Superior temporal gyrus (tissue), 1 donor: ENCODE data around the gene XRCC5.
"Not testable (repeated sequence)": the region's sequence is repeated elsewhere in the genome, so short reads cannot be mapped to it uniquely, and the experiment has no call there.

Experiments
- DNase-seq: peaks from one replicate; pipeline ENCODE4 v3.0.0-alpha.2; 2016; ENCODE audit errors: extremely low spot score

Gene XRCC5

GRCh38 chr2:216108967-216109921 lies at the start of gene XRCC5:
Gene XRCC5, plus strand, starts transcription at chr2:216109348. Its CDS starts 89 bp downstream, at chr2:216109437.
- DNase-seq: peak; percentile 96

DNA sequence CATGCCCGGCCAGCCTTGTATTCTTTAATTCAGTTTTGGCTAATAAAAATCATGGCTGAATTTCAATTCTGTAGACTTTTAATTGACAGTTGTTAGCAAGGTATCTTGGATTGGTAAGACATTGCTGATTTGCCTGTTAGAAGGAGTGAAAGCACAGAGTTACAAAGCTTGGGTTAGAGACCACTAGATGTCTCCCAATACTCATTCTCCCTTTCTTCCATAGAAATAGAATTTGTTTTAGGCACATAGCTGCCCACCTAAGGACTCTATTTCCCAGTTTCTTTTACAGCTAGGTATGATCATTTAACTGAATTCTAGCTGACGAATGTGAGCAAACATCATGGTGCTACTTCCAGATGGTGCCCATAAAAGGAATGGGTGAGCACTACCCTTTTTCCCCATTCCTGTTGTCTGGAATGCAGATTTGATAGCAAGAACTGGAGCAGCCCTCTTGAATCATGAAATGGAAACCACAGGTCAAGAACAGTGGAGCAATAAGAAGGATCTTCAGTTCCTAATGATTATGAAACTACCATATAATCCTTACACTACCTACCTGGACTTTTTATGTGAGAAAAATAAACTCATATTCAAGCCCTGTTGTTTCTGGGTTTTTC lies 45.0 kb upstream of the XRCC5 start:
- no peak for DNase-seq

DNA sequence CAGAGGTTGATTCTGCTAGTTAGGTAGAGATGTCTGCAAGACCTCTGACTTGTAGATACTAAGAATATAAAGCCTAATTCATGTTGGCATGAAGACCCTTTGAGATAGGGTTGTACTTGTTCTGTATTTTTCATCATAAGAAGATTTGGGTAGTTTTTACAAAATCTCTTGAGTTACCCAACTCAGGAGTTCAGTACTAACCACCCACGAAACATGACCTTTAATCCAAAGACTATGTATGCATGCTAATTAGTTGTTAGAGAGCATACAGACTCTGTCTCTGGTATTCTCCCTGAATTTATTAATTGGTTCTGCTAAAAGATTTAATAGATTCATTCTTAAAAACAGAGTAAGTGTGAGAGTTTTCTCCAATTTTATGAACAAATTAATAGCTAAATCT lies 44.5 kb upstream of the XRCC5 start:
- DNase-seq: no peak

DNA sequence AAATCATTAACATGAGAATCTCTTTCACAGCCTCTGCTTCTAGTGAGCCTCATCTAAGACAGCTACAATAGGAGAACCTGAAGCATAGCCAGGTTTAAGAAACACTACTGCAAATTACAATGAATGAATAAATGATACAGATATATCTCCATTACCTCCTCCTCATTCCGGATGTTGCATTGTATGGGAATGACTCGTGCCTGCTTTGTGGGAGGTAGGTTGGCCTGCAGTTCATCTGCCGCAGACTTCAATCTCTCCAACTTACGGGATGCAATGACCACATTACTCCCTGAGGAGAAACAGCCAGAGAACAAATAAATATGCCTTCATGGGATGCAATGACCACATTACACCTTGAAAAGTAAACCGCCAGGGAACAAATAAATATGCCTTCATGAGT lies 42.9 kb upstream of the XRCC5 start:
- DNase-seq: no peak

DNA sequence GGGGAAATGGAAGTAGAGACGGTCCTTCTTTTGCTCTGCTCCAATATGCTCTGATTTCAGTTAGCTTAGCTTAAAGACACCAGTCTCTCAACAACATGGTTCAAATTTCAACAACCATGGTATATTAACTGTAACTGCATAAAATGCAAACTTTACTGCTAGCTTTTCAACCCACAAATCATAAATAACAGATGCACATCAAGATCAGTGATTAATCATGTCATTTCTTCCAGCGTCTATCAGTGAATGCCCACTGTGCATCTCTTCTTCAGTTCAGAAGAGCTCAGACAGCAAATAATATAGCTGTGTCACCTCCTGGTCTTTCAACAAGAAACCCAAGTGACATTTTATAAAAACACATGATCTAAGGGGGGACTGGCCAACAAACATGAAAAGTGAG lies 40.1 kb upstream of the XRCC5 start:
- no peak for DNase-seq

DNA sequence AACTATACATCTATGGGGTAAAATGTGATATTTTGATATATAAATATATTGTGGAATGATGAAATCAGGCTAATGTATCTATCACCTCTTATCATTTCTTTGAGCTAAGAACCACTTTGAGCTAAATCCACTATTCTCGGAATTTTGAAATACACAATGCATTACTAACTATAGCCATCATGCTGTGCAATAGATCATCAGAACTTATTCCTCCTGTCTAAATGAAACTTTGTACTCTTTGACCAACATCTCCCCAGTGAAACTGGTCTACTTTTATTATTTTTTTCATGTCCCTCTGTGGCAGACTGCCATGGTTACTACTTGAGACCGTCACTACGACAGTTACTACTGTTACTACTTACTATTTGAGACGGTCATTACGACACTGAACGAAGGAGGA lies 39.0 kb upstream of the XRCC5 start:
- no peak for DNase-seq

DNA sequence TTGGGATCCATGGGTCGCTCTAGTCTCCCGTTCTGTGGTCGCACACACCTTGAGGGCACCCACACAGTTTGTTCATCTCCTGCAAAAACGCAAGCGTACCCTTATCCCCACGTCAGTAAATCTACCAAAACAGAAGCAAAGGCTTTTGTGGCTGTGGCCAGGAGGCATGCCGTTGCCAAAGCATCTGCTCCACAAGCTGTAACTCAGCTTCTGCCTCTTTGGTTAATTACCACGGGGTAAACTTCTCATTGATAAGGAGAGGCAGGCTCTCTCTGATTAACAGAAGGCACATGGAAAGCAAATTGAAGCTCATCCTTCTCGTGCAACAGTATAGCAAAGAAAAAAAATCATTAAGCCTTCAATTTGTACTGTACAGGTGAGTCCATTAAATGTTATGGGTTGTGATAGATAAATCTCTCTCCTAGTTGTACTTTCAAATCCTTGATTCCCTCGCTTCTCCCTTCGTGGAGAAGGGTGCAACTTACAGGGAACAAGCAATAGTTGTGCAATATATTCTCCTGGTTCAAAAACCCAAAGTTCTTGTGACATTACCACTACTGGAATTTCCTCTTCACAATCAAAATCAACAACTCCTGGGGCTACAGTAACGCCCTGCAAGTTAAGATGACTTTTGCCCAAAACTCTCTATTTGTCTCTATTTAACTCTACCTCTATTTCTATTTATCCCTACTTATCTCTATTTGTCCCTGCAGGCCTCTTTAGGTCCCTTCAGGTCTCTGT lies 37.9 kb upstream of the XRCC5 start:
- no peak for DNase-seq

- no peak for DNase-seq
Measured at GRCh38 chr2:216072473-216072872, 36.7 kb upstream of the XRCC5 start.

DNA sequence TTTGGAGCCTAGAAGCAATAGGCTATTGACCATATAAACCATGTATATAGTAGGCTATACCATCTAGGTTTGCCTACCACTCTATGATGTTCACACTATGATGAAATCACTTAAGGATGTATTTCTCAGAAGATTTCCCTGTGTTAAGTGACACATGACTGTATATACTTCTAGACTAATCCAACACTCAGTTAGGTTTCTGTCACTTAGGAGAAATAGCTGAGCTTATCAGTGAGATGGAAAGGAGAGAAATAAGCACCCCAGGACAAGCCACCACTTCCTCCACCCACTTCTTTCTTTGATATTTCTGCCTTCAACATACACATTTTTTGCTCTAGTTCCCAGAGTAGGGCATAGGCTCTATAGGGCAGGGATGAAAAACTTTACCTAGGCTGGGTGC lies 35.4 kb upstream of the XRCC5 start:
- DNase-seq: no peak

- no peak for DNase-seq
Measured at GRCh38 chr2:216074380-216074779, 34.8 kb upstream of the XRCC5 start.

- no peak for DNase-seq
Measured at GRCh38 chr2:216074794-216075193, 34.4 kb upstream of the XRCC5 start.

DNA sequence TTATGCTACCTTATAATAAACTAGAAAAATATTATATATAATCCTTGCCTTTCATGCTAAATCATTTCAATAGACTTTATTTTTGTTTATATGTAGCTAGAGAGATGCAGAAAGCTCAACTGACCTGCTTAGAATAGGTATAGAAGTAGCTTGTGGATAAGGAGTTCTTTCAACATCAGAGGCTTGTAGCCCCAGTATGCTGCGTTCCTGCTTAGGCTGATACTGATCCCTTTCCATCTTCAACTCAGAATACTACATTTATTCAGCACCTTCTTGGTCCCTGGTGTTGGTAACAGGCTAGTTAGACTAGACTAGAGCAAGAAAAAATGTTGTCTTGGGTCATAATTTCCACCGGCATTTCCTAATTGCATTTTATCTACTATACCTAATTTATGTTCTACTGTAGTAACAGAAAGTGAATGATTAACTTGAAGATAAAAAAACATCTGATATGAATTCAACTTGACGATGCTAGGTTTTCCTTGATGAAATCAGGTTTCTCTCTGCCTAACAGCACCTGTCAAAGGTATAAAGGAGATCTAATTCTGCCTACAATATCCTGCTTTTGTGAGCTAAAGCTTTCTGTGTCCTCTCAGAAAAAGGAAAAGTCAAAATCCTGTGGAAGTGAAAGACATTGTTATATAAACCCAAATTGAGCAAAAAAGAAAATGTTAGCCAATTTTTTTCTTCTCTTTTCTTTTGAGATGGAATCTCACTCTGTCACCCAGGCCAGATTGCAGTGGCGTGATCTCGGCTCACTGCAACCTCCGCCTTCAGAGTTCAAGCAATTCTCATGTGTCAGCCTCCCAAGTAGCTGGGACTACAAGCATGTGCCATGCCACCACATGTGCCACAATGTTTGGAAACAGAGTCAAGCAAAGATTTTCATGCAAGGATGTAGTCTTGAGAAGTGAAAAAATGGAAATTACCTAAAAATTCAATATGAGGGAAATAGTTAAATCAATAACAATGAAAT lies 33.4 kb upstream of the XRCC5 start:
- DNase-seq: no peak

GRCh38 chr2:216078776-216079175 lies 30.4 kb upstream of the XRCC5 start:
- no peak for DNase-seq

DNA sequence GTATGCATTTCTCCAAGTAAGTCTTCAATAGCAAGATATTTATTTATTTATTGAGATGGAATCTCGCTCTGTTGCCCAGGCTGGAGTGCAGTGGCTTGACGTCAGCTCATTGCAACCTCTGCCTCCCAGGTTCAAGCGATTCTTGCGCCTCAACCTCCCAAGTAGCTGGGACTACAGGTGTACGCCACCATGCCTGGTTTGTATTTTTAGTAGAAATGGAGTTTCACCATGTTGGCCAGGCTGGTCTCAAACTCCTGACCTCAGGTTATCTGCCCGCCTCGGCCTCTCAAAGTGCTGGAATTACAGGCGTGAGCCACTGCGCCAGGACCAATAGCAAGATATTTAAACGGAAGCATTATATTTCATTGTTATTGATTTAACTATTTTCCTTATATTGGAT lies 29.1 kb upstream of the XRCC5 start:
- not testable (repeated sequence) for DNase-seq

- DNase-seq: no peak
Measured at GRCh38 chr2:216081012-216081411, 28.1 kb upstream of the XRCC5 start.

DNA sequence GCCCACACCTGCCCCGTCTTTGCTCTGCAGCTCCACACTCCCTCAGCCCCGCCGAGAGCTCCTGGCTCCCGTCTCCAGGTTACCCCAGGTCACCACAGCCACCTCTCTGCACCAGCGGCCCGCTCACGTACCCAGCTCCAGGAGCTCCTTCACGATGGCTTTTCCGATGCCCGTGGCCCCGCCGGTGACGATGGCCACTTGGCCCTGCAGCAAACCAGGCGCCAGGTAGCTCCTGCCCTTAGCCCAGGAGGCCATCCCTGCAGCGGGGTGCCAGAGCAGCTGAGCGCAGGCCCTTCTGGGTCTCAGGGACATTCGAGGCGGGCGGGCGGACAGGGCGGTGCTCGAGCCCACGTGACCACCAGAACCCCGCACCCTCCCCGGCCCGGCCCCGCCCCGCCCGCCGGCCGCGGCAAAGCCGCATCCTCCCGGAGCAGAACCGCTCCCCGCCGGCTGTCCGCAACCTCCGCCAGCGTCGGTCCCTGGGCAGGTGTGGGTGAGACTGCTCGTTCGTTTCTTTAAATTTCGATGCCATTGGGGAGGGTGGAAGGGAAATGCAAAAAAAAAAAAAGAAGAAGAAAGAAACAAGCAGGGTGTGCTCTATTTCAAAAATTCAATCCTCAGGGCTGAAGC lies 27.5 kb upstream of the XRCC5 start, which contains the start of the genes PECR and TMEM169:
PECR (minus strand) TSS at position 323 of the 630 bp plus-strand sequence; CDS start at position 255, 68 bp downstream.
TMEM169 (plus strand) TSS at position 433 of the 630 bp plus-strand sequence. CDS start 14,045 bp downstream, outside the sequence.
- DNase-seq: peak; percentile 81

DNA sequence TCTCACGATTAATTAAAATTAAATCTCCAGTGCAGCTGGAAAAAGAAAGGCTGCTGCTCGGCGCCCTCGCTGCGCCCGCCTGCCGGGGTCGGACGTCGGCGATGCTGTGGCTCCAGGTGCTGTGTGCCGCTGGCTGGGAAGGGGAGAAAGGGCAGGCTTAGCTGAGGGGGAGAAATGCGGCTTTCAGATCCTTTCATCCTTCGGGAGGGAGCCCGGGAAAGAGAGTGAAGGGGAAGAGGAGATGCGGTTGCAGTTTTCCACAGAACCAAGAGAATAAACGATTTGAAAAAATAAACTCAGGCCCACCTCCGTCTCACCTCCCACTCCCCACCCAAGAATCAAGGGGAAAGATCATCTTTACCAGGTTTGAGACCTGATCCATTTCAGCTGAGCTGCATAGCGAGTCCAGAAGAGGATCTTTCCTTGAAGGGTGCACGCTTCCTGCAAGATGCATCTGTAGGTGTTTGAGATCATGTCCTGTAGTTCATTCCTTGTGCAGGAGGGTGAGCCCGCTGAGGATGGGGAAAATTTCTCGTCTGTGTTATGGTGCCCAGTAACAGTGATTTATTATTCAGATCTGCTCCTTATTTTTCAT lies 26.9 kb upstream of the XRCC5 start:
- peak; percentile 58 for DNase-seq

DNA sequence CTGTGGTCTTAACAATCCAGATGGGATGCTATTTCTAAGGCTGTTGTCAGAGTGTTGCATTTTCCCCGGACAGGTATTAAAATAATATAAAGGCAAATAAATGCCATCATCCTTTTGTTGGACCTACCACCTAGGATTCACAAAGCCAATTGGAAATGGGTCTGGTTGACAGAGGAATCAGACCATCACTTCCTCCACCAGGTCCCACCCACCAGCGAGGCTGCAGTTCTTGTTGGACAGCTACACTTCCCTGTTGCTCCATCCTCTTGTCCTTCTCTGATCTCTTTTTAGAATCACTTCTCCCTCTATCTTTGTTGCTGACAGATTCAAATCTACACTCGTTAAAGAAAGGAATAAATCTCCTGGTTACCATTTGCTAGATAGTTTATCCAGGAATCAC lies 26.3 kb upstream of the XRCC5 start:
- peak; percentile 62 for DNase-seq

- DNase-seq: no peak
Measured at GRCh38 chr2:216083464-216084281, 25.5 kb upstream of the XRCC5 start.
